SK-N-SH treated with all-trans-retinoic acid at 6 μM for 48 hours (cell line): ENCODE data around the gene BRINP3.
"Not testable (repeated sequence)": the region's sequence is repeated elsewhere in the genome, so short reads cannot be mapped to it uniquely, and the experiment has no call there.

Source experiments
- ATAC-seq: fragments of 200-7000 bp; cut with Tn5 transposase; 3 replicates; pipeline ENCODE4 v1.9.1; 2020; ENCODE audit warnings: mild to moderate bottlenecking, moderate library complexity
- ARNTL ChIP-seq: fragments of 450-650 bp; formaldehyde crosslinking; IDR thresholded peaks from 2 replicates; pipeline ENCODE4 v1.5.0; 2020; ENCODE audit warnings: low read depth, mild to moderate bottlenecking, moderate library complexity, borderline replicate concordance
- BACH2 ChIP-seq: fragments of 250-450 bp; sonication (Bioruptor Pico); IDR thresholded peaks from 2 replicates; pipeline ENCODE4 v1.9.0; 2021; ENCODE audit warnings: mild to moderate bottlenecking, borderline replicate concordance
- CREB5 ChIP-seq: fragments of 250-450 bp; sonication (Bioruptor Pico); IDR thresholded peaks from 2 replicates; pipeline ENCODE4 v1.5.1; 2020; ENCODE audit warnings: low read depth, mild to moderate bottlenecking, moderate library complexity
- CSDC2 ChIP-seq: fragments of 250-450 bp; sonication (Bioruptor Pico); IDR thresholded peaks from 2 replicates; pipeline ENCODE4 v1.5.0; 2020; ENCODE audit warnings: mild to moderate bottlenecking, moderate library complexity
- ESRRG ChIP-seq: fragments of 250-450 bp; sonication (Bioruptor Pico); IDR thresholded peaks from 2 replicates; pipeline ENCODE4 v1.6.1; 2021; ENCODE audit warnings: mild to moderate bottlenecking
- GLIS3 ChIP-seq: fragments of 250-450 bp; sonication (Bioruptor Pico); IDR thresholded peaks from 2 replicates; pipeline ENCODE4 v1.5.0; 2020; ENCODE audit warnings: mild to moderate bottlenecking, moderate library complexity
- ISL1 ChIP-seq: fragments of 250-450 bp; sonication (Bioruptor Pico); IDR thresholded peaks from 2 replicates; pipeline ENCODE4 v2.1.2; 2022; ENCODE audit warnings: mild to moderate bottlenecking, moderate library complexity
- OSR1 ChIP-seq: fragments of 250-450 bp; sonication (Bioruptor Pico); IDR thresholded peaks from 2 replicates; pipeline ENCODE4 v1.8.0; 2022; ENCODE audit warnings: moderate library complexity, mild to moderate bottlenecking, inconsistent platforms
- POU6F1 ChIP-seq: fragments of 250-450 bp; sonication (Bioruptor Pico); IDR thresholded peaks from 2 replicates; pipeline ENCODE4 v1.8.0; 2021; ENCODE audit warnings: low read depth, mild to moderate bottlenecking, moderate library complexity, borderline replicate concordance
- PPARA ChIP-seq: fragments of 250-450 bp; sonication (Bioruptor Pico); IDR thresholded peaks from 2 replicates; pipeline ENCODE4 v1.5.0; 2020; ENCODE audit warnings: mild to moderate bottlenecking, borderline replicate concordance
- SNAI2 ChIP-seq: fragments of 250-450 bp; sonication (Bioruptor Pico); IDR thresholded peaks from 2 replicates; pipeline ENCODE4 v1.5.0; 2020; ENCODE audit warnings: mild to moderate bottlenecking, moderate library complexity
- TCF4 ChIP-seq: fragments of 250-450 bp; sonication (Bioruptor Pico); IDR thresholded peaks from 2 replicates; pipeline ENCODE4 v1.8.0; 2021; ENCODE audit warnings: mild to moderate bottlenecking, moderate library complexity, borderline replicate concordance
- TOX ChIP-seq: fragments of 250-450 bp; sonication (Bioruptor Pico); IDR thresholded peaks from 2 replicates; pipeline ENCODE4 v1.8.0; 2021; ENCODE audit warnings: mild to moderate bottlenecking, moderate library complexity, borderline replicate concordance
- ZC3H10 ChIP-seq: fragments of 250-450 bp; sonication (Bioruptor Pico); IDR thresholded peaks from 2 replicates; pipeline ENCODE4 v1.5.1; 2021; ENCODE audit warnings: mild to moderate bottlenecking, moderate library complexity
- ZFP3 ChIP-seq: fragments of 250-450 bp; sonication (Bioruptor Pico); IDR thresholded peaks from 2 replicates; pipeline ENCODE4 v1.5.0; 2020; ENCODE audit warnings: mild to moderate bottlenecking, moderate library complexity
- ZFP30 ChIP-seq: fragments of 450-650 bp; formaldehyde crosslinking; IDR thresholded peaks from 2 replicates; pipeline ENCODE4 v1.5.0; 2022; ENCODE audit warnings: mild to moderate bottlenecking, moderate library complexity
- ZNF565 ChIP-seq: fragments of 450-650 bp; formaldehyde crosslinking; conservative IDR thresholded peaks from 2 replicates; pipeline ENCODE4 v1.5.0; 2020; ENCODE audit warnings: low read depth, mild to moderate bottlenecking, moderate library complexity
- ZNF70 ChIP-seq: fragments of 450-650 bp; formaldehyde crosslinking; IDR thresholded peaks from 2 replicates; pipeline ENCODE4 v1.5.0; 2020; ENCODE audit warnings: mild to moderate bottlenecking, moderate library complexity
- ZNF8 ChIP-seq: fragments of 450-650 bp; formaldehyde crosslinking; IDR thresholded peaks from 2 replicates; pipeline ENCODE4 v1.5.0; 2020; ENCODE audit warnings: mild to moderate bottlenecking, moderate library complexity
- TF ChIP-seq, protein P1 (sequence below): fragments of 250-450 bp; sonication (Bioruptor Pico); IDR thresholded peaks from 2 replicates; pipeline ENCODE4 v1.5.1; 2021; ENCODE audit warnings: mild to moderate bottlenecking, moderate library complexity
- TF ChIP-seq, protein P2 (sequence below): fragments of 250-450 bp; sonication (Bioruptor Pico); IDR thresholded peaks from 2 replicates; pipeline ENCODE4 v1.5.0; 2020; ENCODE audit warnings: mild to moderate bottlenecking, moderate library complexity
- TF ChIP-seq, protein P3 (sequence below): fragments of 250-450 bp; sonication (Bioruptor Pico); IDR thresholded peaks from 2 replicates; pipeline ENCODE4 v1.8.0; 2020; ENCODE audit warnings: mild to moderate bottlenecking, moderate library complexity, borderline replicate concordance

BRINP3 gene

GRCh38 chr1:190477762-190478148 lies at the start of gene BRINP3:
TSS of gene BRINP3 (minus strand) at chr1:190477864.
- TF ChIP-seq GLIS3 (no peak), CSDC2 (CRISPR knock-in tag) (no peak), OSR1 (CRISPR knock-in tag) (no peak), TOX (CRISPR knock-in tag) (no peak), TCF4 (CRISPR knock-in tag) (no peak), SNAI2 (CRISPR knock-in tag) (no peak), ISL1 (no peak), ARNTL (no peak), ZNF8 (no peak), PPARA (no peak), ZNF565 (CRISPR knock-in tag) (no peak), ZFP3 (no peak), ZFP30 (CRISPR knock-in tag) (no peak), BACH2 (CRISPR knock-in tag) (no peak), CREB5 (CRISPR knock-in tag) (no peak)
- TF ChIP-seq, protein P1, sequence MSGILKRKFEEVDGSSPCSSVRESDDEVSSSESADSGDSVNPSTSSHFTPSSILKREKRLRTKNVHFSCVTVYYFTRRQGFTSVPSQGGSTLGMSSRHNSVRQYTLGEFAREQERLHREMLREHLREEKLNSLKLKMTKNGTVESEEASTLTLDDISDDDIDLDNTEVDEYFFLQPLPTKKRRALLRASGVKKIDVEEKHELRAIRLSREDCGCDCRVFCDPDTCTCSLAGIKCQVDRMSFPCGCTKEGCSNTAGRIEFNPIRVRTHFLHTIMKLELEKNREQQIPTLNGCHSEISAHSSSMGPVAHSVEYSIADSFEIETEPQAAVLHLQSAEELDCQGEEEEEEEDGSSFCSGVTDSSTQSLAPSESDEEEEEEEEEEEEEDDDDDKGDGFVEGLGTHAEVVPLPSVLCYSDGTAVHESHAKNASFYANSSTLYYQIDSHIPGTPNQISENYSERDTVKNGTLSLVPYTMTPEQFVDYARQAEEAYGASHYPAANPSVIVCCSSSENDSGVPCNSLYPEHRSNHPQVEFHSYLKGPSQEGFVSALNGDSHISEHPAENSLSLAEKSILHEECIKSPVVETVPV, result no peak
- TF ChIP-seq, protein P2, sequence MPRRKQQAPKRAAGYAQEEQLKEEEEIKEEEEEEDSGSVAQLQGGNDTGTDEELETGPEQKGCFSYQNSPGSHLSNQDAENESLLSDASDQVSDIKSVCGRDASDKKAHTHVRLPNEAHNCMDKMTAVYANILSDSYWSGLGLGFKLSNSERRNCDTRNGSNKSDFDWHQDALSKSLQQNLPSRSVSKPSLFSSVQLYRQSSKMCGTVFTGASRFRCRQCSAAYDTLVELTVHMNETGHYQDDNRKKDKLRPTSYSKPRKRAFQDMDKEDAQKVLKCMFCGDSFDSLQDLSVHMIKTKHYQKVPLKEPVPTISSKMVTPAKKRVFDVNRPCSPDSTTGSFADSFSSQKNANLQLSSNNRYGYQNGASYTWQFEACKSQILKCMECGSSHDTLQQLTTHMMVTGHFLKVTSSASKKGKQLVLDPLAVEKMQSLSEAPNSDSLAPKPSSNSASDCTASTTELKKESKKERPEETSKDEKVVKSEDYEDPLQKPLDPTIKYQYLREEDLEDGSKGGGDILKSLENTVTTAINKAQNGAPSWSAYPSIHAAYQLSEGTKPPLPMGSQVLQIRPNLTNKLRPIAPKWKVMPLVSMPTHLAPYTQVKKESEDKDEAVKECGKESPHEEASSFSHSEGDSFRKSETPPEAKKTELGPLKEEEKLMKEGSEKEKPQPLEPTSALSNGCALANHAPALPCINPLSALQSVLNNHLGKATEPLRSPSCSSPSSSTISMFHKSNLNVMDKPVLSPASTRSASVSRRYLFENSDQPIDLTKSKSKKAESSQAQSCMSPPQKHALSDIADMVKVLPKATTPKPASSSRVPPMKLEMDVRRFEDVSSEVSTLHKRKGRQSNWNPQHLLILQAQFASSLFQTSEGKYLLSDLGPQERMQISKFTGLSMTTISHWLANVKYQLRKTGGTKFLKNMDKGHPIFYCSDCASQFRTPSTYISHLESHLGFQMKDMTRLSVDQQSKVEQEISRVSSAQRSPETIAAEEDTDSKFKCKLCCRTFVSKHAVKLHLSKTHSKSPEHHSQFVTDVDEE, result no peak
- peak; percentile 67 for ATAC-seq

- TF ChIP-seq, protein P3, sequence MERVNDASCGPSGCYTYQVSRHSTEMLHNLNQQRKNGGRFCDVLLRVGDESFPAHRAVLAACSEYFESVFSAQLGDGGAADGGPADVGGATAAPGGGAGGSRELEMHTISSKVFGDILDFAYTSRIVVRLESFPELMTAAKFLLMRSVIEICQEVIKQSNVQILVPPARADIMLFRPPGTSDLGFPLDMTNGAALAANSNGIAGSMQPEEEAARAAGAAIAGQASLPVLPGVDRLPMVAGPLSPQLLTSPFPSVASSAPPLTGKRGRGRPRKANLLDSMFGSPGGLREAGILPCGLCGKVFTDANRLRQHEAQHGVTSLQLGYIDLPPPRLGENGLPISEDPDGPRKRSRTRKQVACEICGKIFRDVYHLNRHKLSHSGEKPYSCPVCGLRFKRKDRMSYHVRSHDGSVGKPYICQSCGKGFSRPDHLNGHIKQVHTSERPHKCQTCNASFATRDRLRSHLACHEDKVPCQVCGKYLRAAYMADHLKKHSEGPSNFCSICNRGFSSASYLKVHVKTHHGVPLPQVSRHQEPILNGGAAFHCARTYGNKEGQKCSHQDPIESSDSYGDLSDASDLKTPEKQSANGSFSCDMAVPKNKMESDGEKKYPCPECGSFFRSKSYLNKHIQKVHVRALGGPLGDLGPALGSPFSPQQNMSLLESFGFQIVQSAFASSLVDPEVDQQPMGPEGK (CRISPR knock-in tag), result no peak
- TF ChIP-seq ZNF565 (CRISPR knock-in tag) (no peak), ZFP3 (no peak), OSR1 (CRISPR knock-in tag) (no peak)
- TF ChIP-seq, protein P2, result no peak
- ATAC-seq, result no peak
These were observed 33.9 kb upstream of the BRINP3 start for GRCh38 chr1:190511554-190511953.

- TF ChIP-seq ISL1 (no peak), POU6F1 (CRISPR knock-in tag) (no peak), ZC3H10 (peak; percentile 77; the same call in 1 of the 2 replicates), TOX (CRISPR knock-in tag) (peak; percentile 92), ESRRG (CRISPR knock-in tag) (no peak), TCF4 (CRISPR knock-in tag) (no peak), ZNF70 (CRISPR knock-in tag) (no peak)
- no peak for ATAC-seq
These were observed 29.7 kb upstream of the BRINP3 start for GRCh38 chr1:190507357-190507756.

GRCh38 chr1:190504539-190504938 lies 26.9 kb upstream of the BRINP3 start:
- ATAC-seq, result not testable (repeated sequence)
